Measurements from ENCODE around the gene ARHGAP31.
A peak's percentile ranks its signal among the peaks of the same experiment; 100 is the strongest.

ARHGAP31 gene

GRCh38 chr3:119322835-119323722, 28.9 kb downstream of the ARHGAP31 start:
- peaks cover under 1% of the 10 kb centered on the region for H3K36me3 ChIP-seq (replicated peaks; ENCODE audit: low read depth, low read length)
- H3K27me3 ChIP-seq (ENCODE audit: low read depth, low read length): no peaks in the 10 kb centered on the region
- H3K4me2 ChIP-seq (ENCODE audit: low read length): peak overlapping the region; percentile 94
- peak overlapping the region; percentile 99 for H3K9ac ChIP-seq (ENCODE audit: low read length)
- peak overlapping the region; percentile 95 for H3K4me3 ChIP-seq (ENCODE audit: low read length)
- no peaks in the 10 kb centered on the region for H4K20me1 ChIP-seq (ENCODE audit: insufficient read depth, low read length)
- peak overlapping the region; percentile 18; the same call in 1 of the 2 replicates for H2AFZ ChIP-seq (ENCODE audit: low read depth, low read length)
- peaks cover 41% of the 10 kb centered on the region for H3K4me1 ChIP-seq (ENCODE audit: low read length)
- peaks cover 47% of the 10 kb centered on the region for H3K79me2 ChIP-seq (ENCODE audit: low read length)
- H3K9me3 ChIP-seq (ENCODE audit: insufficient read depth, low read length): no peaks in the 10 kb centered on the region
- TF ChIP-seq EZH2phosphoT487 (IDR thresholded peaks at IDR 0.05; ENCODE audit: low read depth) (no peak), CTCF (IDR thresholded peaks at IDR 0.05; ENCODE audit: low read depth, low read length) (peak; percentile 20; the same call in 1 of the 2 replicates)
- peak overlapping the region; percentile 94 for H3K27ac ChIP-seq (ENCODE audit: low read length)

GRCh38 chr3:119323723-119324085, 29.5 kb downstream of the ARHGAP31 start:
- Histone ChIP-seq H3K9me3 (ENCODE audit: insufficient read depth, low read length) (no peaks in the 10 kb centered on the region), H3K4me2 (ENCODE audit: low read length) (peak overlapping the region; percentile 94), H3K9ac (ENCODE audit: low read length) (peak overlapping the region; percentile 69), H3K27me3 (ENCODE audit: low read depth, low read length) (no peaks in the 10 kb centered on the region), H3K36me3 (replicated peaks; ENCODE audit: low read depth, low read length) (peaks cover 2% of the 10 kb centered on the region), H4K20me1 (ENCODE audit: insufficient read depth, low read length) (no peaks in the 10 kb centered on the region), H2AFZ (ENCODE audit: low read depth, low read length) (no peak overlapping the region), H3K4me1 (ENCODE audit: low read length) (peaks cover 41% of the 10 kb centered on the region), H3K27ac (ENCODE audit: low read length) (peak overlapping the region; percentile 94), H3K4me3 (ENCODE audit: low read length) (peak overlapping the region; percentile 95), H3K79me2 (ENCODE audit: low read length) (peaks cover 45% of the 10 kb centered on the region)
- TF ChIP-seq CTCF (IDR thresholded peaks at IDR 0.05; ENCODE audit: low read depth, low read length) (no peak), EZH2phosphoT487 (IDR thresholded peaks at IDR 0.05; ENCODE audit: low read depth) (no peak)

GRCh38 chr3:119324899-119325298, 30.7 kb downstream of the ARHGAP31 start:
- Histone ChIP-seq H3K27ac (ENCODE audit: low read length) (peak overlapping the region; percentile 94), H3K4me3 (ENCODE audit: low read length) (peak overlapping the region; percentile 31), H3K27me3 (ENCODE audit: low read depth, low read length) (no peaks in the 10 kb centered on the region), H2AFZ (ENCODE audit: low read depth, low read length) (no peak overlapping the region), H3K9me3 (ENCODE audit: insufficient read depth, low read length) (no peaks in the 10 kb centered on the region), H3K4me2 (ENCODE audit: low read length) (peak overlapping the region; percentile 94), H3K4me1 (ENCODE audit: low read length) (peaks cover 41% of the 10 kb centered on the region), H4K20me1 (ENCODE audit: insufficient read depth, low read length) (no peaks in the 10 kb centered on the region), H3K9ac (ENCODE audit: low read length) (peak overlapping the region; percentile 31; the same call in 1 of the 2 replicates), H3K79me2 (ENCODE audit: low read length) (peaks cover 35% of the 10 kb centered on the region), H3K36me3 (replicated peaks; ENCODE audit: low read depth, low read length) (peaks cover 8% of the 10 kb centered on the region)
- TF ChIP-seq EZH2phosphoT487 (IDR thresholded peaks at IDR 0.05; ENCODE audit: low read depth) (no peak), CTCF (IDR thresholded peaks at IDR 0.05; ENCODE audit: low read depth, low read length) (no peak)

- TF ChIP-seq CTCF (IDR thresholded peaks at IDR 0.05; ENCODE audit: low read depth, low read length) (no peak), EZH2phosphoT487 (IDR thresholded peaks at IDR 0.05; ENCODE audit: low read depth) (no peak)
- Histone ChIP-seq H3K79me2 (ENCODE audit: low read length) (peaks cover 20% of the 10 kb centered on the region), H4K20me1 (ENCODE audit: insufficient read depth, low read length) (no peaks in the 10 kb centered on the region), H3K27me3 (ENCODE audit: low read depth, low read length) (no peaks in the 10 kb centered on the region), H3K9me3 (ENCODE audit: insufficient read depth, low read length) (no peaks in the 10 kb centered on the region), H3K27ac (ENCODE audit: low read length) (no peak overlapping the region), H3K4me3 (ENCODE audit: low read length) (no peak overlapping the region), H2AFZ (ENCODE audit: low read depth, low read length) (no peak overlapping the region), H3K36me3 (replicated peaks; ENCODE audit: low read depth, low read length) (peaks cover 8% of the 10 kb centered on the region), H3K9ac (ENCODE audit: low read length) (no peak overlapping the region), H3K4me2 (ENCODE audit: low read length) (no peak overlapping the region), H3K4me1 (ENCODE audit: low read length) (peaks cover 35% of the 10 kb centered on the region)
These were observed 32.8 kb downstream of the ARHGAP31 start for GRCh38 chr3:119326976-119327375.
